ENCODE results near the gene TRPV2.

The TRPV2 gene

GRCh38 chr17:16446338-16446983 is 31.1 kb downstream of the TRPV2 start:
- H3K79me2 ChIP-seq (ENCODE audit: insufficient read depth, low read depth): peaks cover 9% of the 10 kb centered on the region; the same call in 1 of the 2 replicates
- no peak overlapping the region for H3K9ac ChIP-seq
- H2AFZ ChIP-seq (ENCODE audit: low read depth): no peak overlapping the region
- no peak overlapping the region; the same call in 1 of the 2 replicates for H3K27ac ChIP-seq
- no peak overlapping the region for H3K4me3 ChIP-seq (IDR thresholded peaks at IDR 0.05; ENCODE audit: insufficient read depth, low read depth, low read length)
- H3K4me2 ChIP-seq: no peak overlapping the region
- no peaks in the 10 kb centered on the region for H4K20me1 ChIP-seq (ENCODE audit: insufficient read depth)
- no peaks in the 10 kb centered on the region for H3K27me3 ChIP-seq (ENCODE audit: insufficient read depth, low read depth)
- peaks cover 4% of the 10 kb centered on the region; the same call in 1 of the 2 replicates for H3K36me3 ChIP-seq (ENCODE audit: insufficient read depth)
- no peak for TF ChIP-seq CTCF (conservative IDR thresholded peaks at IDR 0.05; ENCODE audit: low read depth, low read length)
- H3K4me1 ChIP-seq (ENCODE audit: low read depth, poor library complexity, severe bottlenecking): peaks cover 7% of the 10 kb centered on the region

- no peak for TF ChIP-seq CTCF (conservative IDR thresholded peaks at IDR 0.05; ENCODE audit: low read depth, low read length)
- Histone ChIP-seq H3K9ac (no peak overlapping the region), H3K4me3 (IDR thresholded peaks at IDR 0.05; ENCODE audit: insufficient read depth, low read depth, low read length) (no peak overlapping the region), H3K4me1 (ENCODE audit: low read depth, poor library complexity, severe bottlenecking) (no peaks in the 10 kb centered on the region), H3K27ac (no peak overlapping the region), H2AFZ (ENCODE audit: low read depth) (no peak overlapping the region), H3K36me3 (ENCODE audit: insufficient read depth) (no peaks in the 10 kb centered on the region), H4K20me1 (ENCODE audit: insufficient read depth) (no peaks in the 10 kb centered on the region), H3K27me3 (ENCODE audit: insufficient read depth, low read depth) (no peaks in the 10 kb centered on the region), H3K79me2 (ENCODE audit: insufficient read depth, low read depth) (no peaks in the 10 kb centered on the region), H3K4me2 (no peak overlapping the region)
Observed at GRCh38 chr17:16447676-16448075, 32.3 kb downstream of the TRPV2 start.

- H4K20me1 ChIP-seq (ENCODE audit: insufficient read depth): no peaks in the 10 kb centered on the region
- H3K79me2 ChIP-seq (ENCODE audit: insufficient read depth, low read depth): no peaks in the 10 kb centered on the region
- H3K36me3 ChIP-seq (ENCODE audit: insufficient read depth): no peaks in the 10 kb centered on the region
- no peaks in the 10 kb centered on the region for H3K27me3 ChIP-seq (ENCODE audit: insufficient read depth, low read depth)
- H3K9ac ChIP-seq: no peak overlapping the region
- H2AFZ ChIP-seq (ENCODE audit: low read depth): no peak overlapping the region
- no peak overlapping the region for H3K4me2 ChIP-seq
- H3K27ac ChIP-seq: no peak overlapping the region
- no peaks in the 10 kb centered on the region for H3K4me1 ChIP-seq (ENCODE audit: low read depth, poor library complexity, severe bottlenecking)
- TF ChIP-seq CTCF (conservative IDR thresholded peaks at IDR 0.05; ENCODE audit: low read depth, low read length): no peak
- no peak overlapping the region for H3K4me3 ChIP-seq (IDR thresholded peaks at IDR 0.05; ENCODE audit: insufficient read depth, low read depth, low read length)
Observed at GRCh38 chr17:16448490-16448889, 33.1 kb downstream of the TRPV2 start.

DNA sequence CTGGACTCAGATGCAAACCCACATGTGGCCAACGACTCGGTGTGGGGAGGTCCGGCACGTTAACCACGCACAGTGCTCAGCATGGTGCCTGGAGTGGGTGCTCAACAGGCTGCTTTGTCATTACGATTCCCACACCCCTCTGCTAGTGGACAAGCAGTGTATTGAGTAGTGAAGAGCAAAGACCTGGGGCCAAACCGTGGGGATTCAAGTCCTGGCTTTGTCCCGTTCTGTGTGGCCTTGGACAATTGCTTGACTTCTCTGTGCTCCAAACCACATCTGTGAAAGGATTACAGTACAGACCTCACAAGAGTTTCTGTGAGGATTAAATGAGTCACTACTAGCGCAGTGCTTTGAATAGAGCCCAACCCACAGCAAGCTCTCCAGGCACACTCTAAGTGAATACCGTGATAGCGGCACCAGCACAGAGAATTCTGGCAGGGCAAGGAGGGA is 33.8 kb downstream of the TRPV2 start:
- no peak overlapping the region for H3K4me2 ChIP-seq
- H3K4me3 ChIP-seq (IDR thresholded peaks at IDR 0.05; ENCODE audit: insufficient read depth, low read depth, low read length): no peak overlapping the region
- H3K36me3 ChIP-seq (ENCODE audit: insufficient read depth): no peaks in the 10 kb centered on the region
- no peak for TF ChIP-seq CTCF (conservative IDR thresholded peaks at IDR 0.05; ENCODE audit: low read depth, low read length)
- no peaks in the 10 kb centered on the region for H3K27me3 ChIP-seq (ENCODE audit: insufficient read depth, low read depth)
- no peak overlapping the region for H3K9ac ChIP-seq
- H3K4me1 ChIP-seq (ENCODE audit: low read depth, poor library complexity, severe bottlenecking): no peaks in the 10 kb centered on the region
- H2AFZ ChIP-seq (ENCODE audit: low read depth): no peak overlapping the region
- no peaks in the 10 kb centered on the region for H4K20me1 ChIP-seq (ENCODE audit: insufficient read depth)
- no peaks in the 10 kb centered on the region for H3K79me2 ChIP-seq (ENCODE audit: insufficient read depth, low read depth)
- no peak overlapping the region for H3K27ac ChIP-seq
